ENCODE measurements around the gene SEBOX.

SEBOX gene

GRCh38 chr17:28363186-28363585 lies 1.8 kb downstream of the SEBOX start:
- no peak overlapping the region for H3K4me2 ChIP-seq (ENCODE audit: low read length)
- no CpG with 5 or more reads among the region's 5 CpGs for WGBS (ENCODE audit: extremely low coverage, insufficient coverage, insufficient read length)
- H3K14ac ChIP-seq (ENCODE audit: low read length), result no peak overlapping the region
- H3K79me1 ChIP-seq (ENCODE audit: low read length), result no peaks in the 10 kb centered on the region
- H2BK120ac ChIP-seq (ENCODE audit: insufficient read depth, low read length, poor library complexity), result no peak overlapping the region
- H3K27ac ChIP-seq (ENCODE audit: low read depth, low read length), result no peak overlapping the region
- no peak overlapping the region for H4K8ac ChIP-seq (ENCODE audit: low read depth, low read length)
- DNase-seq, result no peak
- no peak overlapping the region for H3K23ac ChIP-seq (ENCODE audit: low read length)
- no peak overlapping the region for H4K91ac ChIP-seq (ENCODE audit: low read depth, low read length)
- H3K18ac ChIP-seq (ENCODE audit: low read length), result no peak overlapping the region
- no peaks in the 10 kb centered on the region for H3K27me3 ChIP-seq (ENCODE audit: insufficient read depth, low read length)
- H4K12ac ChIP-seq (ENCODE audit: low read depth, low read length), result no peak overlapping the region
- no peak overlapping the region for H2AK5ac ChIP-seq (ENCODE audit: low read length)
- H3K79me2 ChIP-seq (ENCODE audit: control insufficient read depth, insufficient read depth, low read length, poor library complexity), result no peaks in the 10 kb centered on the region
- H2BK12ac ChIP-seq (ENCODE audit: low read length), result no peak overlapping the region
- H3K36me3 ChIP-seq (ENCODE audit: control insufficient read depth in 1 of 2, insufficient read depth in 2 of 2, low read length in 2 of 2), result peaks cover 25 to 46% of the 10 kb centered on the region in 2 experiments
- H2BK5ac ChIP-seq (ENCODE audit: low read depth, low read length, poor library complexity), result no peak overlapping the region
- peaks cover 0 to 1% of the 10 kb centered on the region in 2 experiments for H3K4me1 ChIP-seq (ENCODE audit: control insufficient read depth in 1 of 2, insufficient read depth in 2 of 2, low read length in 2 of 2)
- H3K9ac ChIP-seq (ENCODE audit: low read length), result no peak overlapping the region
- no peaks in the 10 kb centered on the region for H3K9me3 ChIP-seq (ENCODE audit: insufficient read depth, low read depth, low read length)
- no peak overlapping the region for H3K4me3 ChIP-seq (ENCODE audit: low read depth, low read length)
- H2AFZ ChIP-seq (ENCODE audit: insufficient read depth, low read length, poor library complexity), result no peak overlapping the region
- H3K4ac ChIP-seq (ENCODE audit: low read depth, low read length), result no peak overlapping the region

GRCh38 chr17:28357901-28358197 lies 7.2 kb downstream of the SEBOX start:
- no CpG with 5 or more reads among the region's 4 CpGs for WGBS (ENCODE audit: extremely low coverage, insufficient coverage, insufficient read length)

GRCh38 chr17:28357061-28357900 lies 7.7 kb downstream of the SEBOX start, which contains the start of gene POLDIP2:
TSS of gene POLDIP2 (minus strand) at chr17:28357527. CDS start at chr17:28357448, 79 bp downstream.
- Histone ChIP-seq H2BK5ac (ENCODE audit: low read depth, low read length, poor library complexity) (peak within 1 kb of the TSS; percentile 76), H3K4me1 (ENCODE audit: control insufficient read depth in 1 of 2, insufficient read depth in 2 of 2, low read length in 2 of 2) (peaks cover 0 to 9% of the 10 kb centered on the region in 2 experiments), H2BK12ac (ENCODE audit: low read length) (peak within 1 kb of the TSS; percentile 69), H4K8ac (ENCODE audit: low read depth, low read length) (peak within 1 kb of the TSS; percentile 99), H3K27me3 (ENCODE audit: insufficient read depth, low read length) (no peaks in the 10 kb centered on the region), H3K4me3 (ENCODE audit: low read depth, low read length) (peak within 1 kb of the TSS; percentile 98), H3K79me2 (ENCODE audit: control insufficient read depth, insufficient read depth, low read length, poor library complexity) (peaks cover 10% of the 10 kb centered on the region), H3K9ac (ENCODE audit: low read length) (peak within 1 kb of the TSS; percentile 99), H3K36me3 (ENCODE audit: control insufficient read depth in 1 of 2, insufficient read depth in 2 of 2, low read length in 2 of 2) (peaks cover 31 to 42% of the 10 kb centered on the region in 2 experiments), H3K23ac (ENCODE audit: low read length) (no peak within 1 kb of the TSS), H4K12ac (ENCODE audit: low read depth, low read length) (peak within 1 kb of the TSS; percentile 92), H3K9me3 (ENCODE audit: insufficient read depth, low read depth, low read length) (no peaks in the 10 kb centered on the region), H3K14ac (ENCODE audit: low read length) (peak within 1 kb of the TSS; percentile 97), H3K18ac (ENCODE audit: low read length) (peak within 1 kb of the TSS; percentile 95), H2AFZ (ENCODE audit: insufficient read depth, low read length, poor library complexity) (peak within 1 kb of the TSS; percentile 94), H2AK5ac (ENCODE audit: low read length) (peak within 1 kb of the TSS; percentile 84), H3K4ac (ENCODE audit: low read depth, low read length) (peak within 1 kb of the TSS; percentile 94), H3K27ac (ENCODE audit: low read depth, low read length) (peak within 1 kb of the TSS; percentile 57), H2BK120ac (ENCODE audit: insufficient read depth, low read length, poor library complexity) (peak within 1 kb of the TSS; percentile 74), H4K91ac (ENCODE audit: low read depth, low read length) (peak within 1 kb of the TSS; percentile 92), H3K79me1 (ENCODE audit: low read length) (peaks cover 9% of the 10 kb centered on the region), H3K4me2 (ENCODE audit: low read length) (peak within 1 kb of the TSS; percentile 81)
- no CpG with 5 or more reads among the region's 80 CpGs for WGBS (ENCODE audit: extremely low coverage, insufficient coverage, insufficient read length)
- DNase-seq, result peak; percentile 93 to 97

More at GRCh38 chr17:28357901-28358197, 7.2 kb downstream of the SEBOX start:
- Histone ChIP-seq H3K14ac (ENCODE audit: low read length) (peak overlapping the region; percentile 88), H2BK5ac (ENCODE audit: low read depth, low read length, poor library complexity) (no peak overlapping the region), H3K23ac (ENCODE audit: low read length) (no peak overlapping the region), H3K4ac (ENCODE audit: low read depth, low read length) (peak overlapping the region; percentile 75), H4K91ac (ENCODE audit: low read depth, low read length) (peak overlapping the region; percentile 88), H3K79me2 (ENCODE audit: control insufficient read depth, insufficient read depth, low read length, poor library complexity) (peaks cover 10% of the 10 kb centered on the region), H3K27me3 (ENCODE audit: insufficient read depth, low read length) (no peaks in the 10 kb centered on the region), H3K4me3 (ENCODE audit: low read depth, low read length) (peak overlapping the region; percentile 96), H4K8ac (ENCODE audit: low read depth, low read length) (peak overlapping the region; percentile 99), H3K18ac (ENCODE audit: low read length) (peak overlapping the region; percentile 82), H2AK5ac (ENCODE audit: low read length) (peak overlapping the region; percentile 65), H2AFZ (ENCODE audit: insufficient read depth, low read length, poor library complexity) (peak overlapping the region; percentile 89), H3K4me2 (ENCODE audit: low read length) (peak overlapping the region; percentile 81), H3K9me3 (ENCODE audit: insufficient read depth, low read depth, low read length) (no peaks in the 10 kb centered on the region), H4K12ac (ENCODE audit: low read depth, low read length) (peak overlapping the region; percentile 92), H3K9ac (ENCODE audit: low read length) (peak overlapping the region; percentile 94), H2BK120ac (ENCODE audit: insufficient read depth, low read length, poor library complexity) (no peak overlapping the region), H3K36me3 (ENCODE audit: control insufficient read depth in 1 of 2, insufficient read depth in 2 of 2, low read length in 2 of 2) (peaks cover 33 to 43% of the 10 kb centered on the region in 2 experiments), H2BK12ac (ENCODE audit: low read length) (no peak overlapping the region), H3K79me1 (ENCODE audit: low read length) (peaks cover 9% of the 10 kb centered on the region), H3K27ac (ENCODE audit: low read depth, low read length) (no peak overlapping the region), H3K4me1 (ENCODE audit: control insufficient read depth in 1 of 2, insufficient read depth in 2 of 2, low read length in 2 of 2) (peaks cover 0 to 9% of the 10 kb centered on the region in 2 experiments)
- DNase-seq, result no peak

GRCh38 chr17:28350271-28350670 lies 14.7 kb downstream of the SEBOX start:
- Histone ChIP-seq H3K14ac (ENCODE audit: low read length) (no peak overlapping the region), H2AFZ (ENCODE audit: insufficient read depth, low read length, poor library complexity) (no peak overlapping the region), H3K4me3 (ENCODE audit: low read depth, low read length) (no peak overlapping the region), H3K27me3 (ENCODE audit: insufficient read depth, low read length) (no peaks in the 10 kb centered on the region), H4K91ac (ENCODE audit: low read depth, low read length) (no peak overlapping the region), H3K79me2 (ENCODE audit: control insufficient read depth, insufficient read depth, low read length, poor library complexity) (no peaks in the 10 kb centered on the region), H3K23ac (ENCODE audit: low read length) (no peak overlapping the region), H2BK12ac (ENCODE audit: low read length) (no peak overlapping the region), H3K9me3 (ENCODE audit: insufficient read depth, low read depth, low read length) (no peaks in the 10 kb centered on the region), H3K27ac (ENCODE audit: low read depth, low read length) (no peak overlapping the region), H3K9ac (ENCODE audit: low read length) (no peak overlapping the region), H3K79me1 (ENCODE audit: low read length) (no peaks in the 10 kb centered on the region), H3K36me3 (ENCODE audit: control insufficient read depth in 1 of 2, insufficient read depth in 2 of 2, low read length in 2 of 2) (peaks cover 54 to 73% of the 10 kb centered on the region in 2 experiments), H4K12ac (ENCODE audit: low read depth, low read length) (no peak overlapping the region), H3K4me1 (ENCODE audit: control insufficient read depth in 1 of 2, insufficient read depth in 2 of 2, low read length in 2 of 2) (peaks cover 2 to 6% of the 10 kb centered on the region in 2 experiments), H2AK5ac (ENCODE audit: low read length) (no peak overlapping the region), H4K8ac (ENCODE audit: low read depth, low read length) (no peak overlapping the region), H3K18ac (ENCODE audit: low read length) (no peak overlapping the region), H3K4ac (ENCODE audit: low read depth, low read length) (no peak overlapping the region), H3K4me2 (ENCODE audit: low read length) (no peak overlapping the region), H2BK5ac (ENCODE audit: low read depth, low read length, poor library complexity) (no peak overlapping the region), H2BK120ac (ENCODE audit: insufficient read depth, low read length, poor library complexity) (no peak overlapping the region)
- DNase-seq, result no peak
- no CpG with 5 or more reads among the region's 7 CpGs for WGBS (ENCODE audit: extremely low coverage, insufficient coverage, insufficient read length)

Measured in trophoblast cell (in vitro differentiated cells and primary cell).